Osteoblast (primary cell): Measurements from ENCODE around the gene CSTF3. TPM values are rescaled to one million over a fixed set of nuclear protein-coding genes. Genes with fewer than 3 reads are reported as not detected.

ENCODE experiments used
- DNase-seq: peaks from one replicate; pipeline ENCODE4 v3.0.0; 2011; ENCODE audit warnings: low spot score, mixed read lengths; ENCODE audit not compliant: insufficient read length; ENCODE audit errors: missing footprints
- H2AFZ ChIP-seq: 2 replicates; pipeline ENCODE4 v1.6.0; 2011; ENCODE audit warnings: mild to moderate bottlenecking, low read length
- H3K27ac ChIP-seq: 2 replicates; pipeline ENCODE4 v1.5.1; 2011; ENCODE audit warnings: mild to moderate bottlenecking, low read depth, low read length, moderate library complexity
- H3K27me3 ChIP-seq: 2 replicates; pipeline ENCODE4 v1.6.0; 2012; ENCODE audit warnings: mild to moderate bottlenecking, control low read depth, inconsistent platforms, low read length, moderate library complexity; ENCODE audit not compliant: insufficient read depth
- H3K36me3 ChIP-seq: 2 replicates; pipeline ENCODE4 v1.5.1; 2011; ENCODE audit warnings: mild to moderate bottlenecking, low read length, control low read depth, moderate library complexity; ENCODE audit not compliant: insufficient read depth
- H3K4me1 ChIP-seq: 2 replicates; pipeline ENCODE4 v1.5.1; 2011; ENCODE audit warnings: mild to moderate bottlenecking, low read length, control low read depth, moderate library complexity; ENCODE audit not compliant: insufficient read depth
- H3K4me2 ChIP-seq: 2 replicates; pipeline ENCODE4 v1.6.0; 2011; ENCODE audit warnings: mild to moderate bottlenecking, low read length; ENCODE audit not compliant: insufficient read depth
- H3K4me3 ChIP-seq: fragments of 200-600 bp; sonication (generic); 3 replicates; pipeline ENCODE4 v1.5.1; 2012; ENCODE audit warnings: mild to moderate bottlenecking, low read length, inconsistent platforms; ENCODE audit not compliant: insufficient read depth
- H3K79me2 ChIP-seq: 2 replicates; pipeline ENCODE4 v1.6.0; 2012; ENCODE audit warnings: mild to moderate bottlenecking, low read length, control low read depth, inconsistent platforms; ENCODE audit not compliant: insufficient read depth
- H3K9me3 ChIP-seq: 2 replicates; pipeline ENCODE4 v1.5.1; 2011; ENCODE audit warnings: low read depth, low read length, control low read depth
- H4K20me1 ChIP-seq: 2 replicates; pipeline ENCODE4 v1.6.0; 2012; ENCODE audit warnings: mild to moderate bottlenecking, low read length, control low read depth; ENCODE audit not compliant: insufficient read depth
- total RNA-seq: library from RNA; depleted of rRNA; stranded (reverse); fragments of >200 nt; gene quantifications from 2 replicates; pipeline ENCODE4 v1.2.3, GENCODE V29; 2012
- TF ChIP-seq, protein P1 (sequence below): IDR thresholded peaks from 2 replicates; pipeline ENCODE4 v1.5.1; 2011; ENCODE audit warnings: mild to moderate bottlenecking, low read depth, low read length, moderate library complexity; ENCODE audit errors: extremely low read depth

Gene CSTF3
- total RNA-seq, 1 donor = 16.3 TPM

- no peak overlapping the region for H3K27ac ChIP-seq
These were observed 96.4 kb downstream of the CSTF3 start for GRCh38 chr11:33064866-33065265.

GRCh38 chr11:33064033-33064825, 97.1 kb downstream of the CSTF3 start:
- peak; percentile 69 for DNase-seq
- no peaks in the 10 kb centered on the region for H3K27me3 ChIP-seq
- no peak overlapping the region for H3K4me3 ChIP-seq
- peak overlapping the region; percentile 18 for H2AFZ ChIP-seq
- no peaks in the 10 kb centered on the region for H4K20me1 ChIP-seq
- peak overlapping the region; percentile 89 for H3K27ac ChIP-seq
- H3K9me3 ChIP-seq = no peaks in the 10 kb centered on the region
- peaks cover 48% of the 10 kb centered on the region for H3K36me3 ChIP-seq
- peak overlapping the region; percentile 49 for H3K4me2 ChIP-seq
- no peaks in the 10 kb centered on the region for H3K79me2 ChIP-seq
- TF ChIP-seq, protein P1, sequence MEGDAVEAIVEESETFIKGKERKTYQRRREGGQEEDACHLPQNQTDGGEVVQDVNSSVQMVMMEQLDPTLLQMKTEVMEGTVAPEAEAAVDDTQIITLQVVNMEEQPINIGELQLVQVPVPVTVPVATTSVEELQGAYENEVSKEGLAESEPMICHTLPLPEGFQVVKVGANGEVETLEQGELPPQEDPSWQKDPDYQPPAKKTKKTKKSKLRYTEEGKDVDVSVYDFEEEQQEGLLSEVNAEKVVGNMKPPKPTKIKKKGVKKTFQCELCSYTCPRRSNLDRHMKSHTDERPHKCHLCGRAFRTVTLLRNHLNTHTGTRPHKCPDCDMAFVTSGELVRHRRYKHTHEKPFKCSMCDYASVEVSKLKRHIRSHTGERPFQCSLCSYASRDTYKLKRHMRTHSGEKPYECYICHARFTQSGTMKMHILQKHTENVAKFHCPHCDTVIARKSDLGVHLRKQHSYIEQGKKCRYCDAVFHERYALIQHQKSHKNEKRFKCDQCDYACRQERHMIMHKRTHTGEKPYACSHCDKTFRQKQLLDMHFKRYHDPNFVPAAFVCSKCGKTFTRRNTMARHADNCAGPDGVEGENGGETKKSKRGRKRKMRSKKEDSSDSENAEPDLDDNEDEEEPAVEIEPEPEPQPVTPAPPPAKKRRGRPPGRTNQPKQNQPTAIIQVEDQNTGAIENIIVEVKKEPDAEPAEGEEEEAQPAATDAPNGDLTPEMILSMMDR = no peak
- peaks cover 43% of the 10 kb centered on the region for H3K4me1 ChIP-seq

More at GRCh38 chr11:33064866-33065265, 96.4 kb downstream of the CSTF3 start:
- Histone ChIP-seq H3K27me3 (no peaks in the 10 kb centered on the region), H3K4me2 (no peak overlapping the region), H2AFZ (no peak overlapping the region), H3K9me3 (no peaks in the 10 kb centered on the region), H3K4me3 (no peak overlapping the region), H4K20me1 (no peaks in the 10 kb centered on the region), H3K36me3 (peaks cover 47% of the 10 kb centered on the region), H3K4me1 (peaks cover 43% of the 10 kb centered on the region), H3K79me2 (no peaks in the 10 kb centered on the region)
- no peak for DNase-seq
- TF ChIP-seq, protein P1 = no peak

- DNase-seq = no peak
These were observed 97.9 kb downstream of the CSTF3 start for GRCh38 chr11:33063326-33063881.

More at GRCh38 chr11:33063326-33063881, 97.9 kb downstream of the CSTF3 start:
- peak overlapping the region; percentile 89 for H3K27ac ChIP-seq
- peaks cover 47% of the 10 kb centered on the region for H3K36me3 ChIP-seq
- no peak overlapping the region for H2AFZ ChIP-seq
- H3K4me2 ChIP-seq = peak overlapping the region; percentile 49
- H3K4me1 ChIP-seq = peaks cover 43% of the 10 kb centered on the region
- no peaks in the 10 kb centered on the region for H4K20me1 ChIP-seq
- TF ChIP-seq, protein P1 = no peak
- H3K27me3 ChIP-seq = no peaks in the 10 kb centered on the region
- no peaks in the 10 kb centered on the region for H3K9me3 ChIP-seq
- H3K79me2 ChIP-seq = no peaks in the 10 kb centered on the region
- H3K4me3 ChIP-seq = no peak overlapping the region
